Measurements from ENCODE around the gene FCAR. TPM values are rescaled to one million over a fixed set of nuclear protein-coding genes. Genes with fewer than 3 reads are reported as not detected.
"Not testable (repeated sequence)": the region's sequence is repeated elsewhere in the genome, so short reads cannot be mapped to it uniquely, and the experiment has no call there.

The FCAR gene
- total RNA-seq, 1 donor from 2014 or later: 0.30 TPM

DNA sequence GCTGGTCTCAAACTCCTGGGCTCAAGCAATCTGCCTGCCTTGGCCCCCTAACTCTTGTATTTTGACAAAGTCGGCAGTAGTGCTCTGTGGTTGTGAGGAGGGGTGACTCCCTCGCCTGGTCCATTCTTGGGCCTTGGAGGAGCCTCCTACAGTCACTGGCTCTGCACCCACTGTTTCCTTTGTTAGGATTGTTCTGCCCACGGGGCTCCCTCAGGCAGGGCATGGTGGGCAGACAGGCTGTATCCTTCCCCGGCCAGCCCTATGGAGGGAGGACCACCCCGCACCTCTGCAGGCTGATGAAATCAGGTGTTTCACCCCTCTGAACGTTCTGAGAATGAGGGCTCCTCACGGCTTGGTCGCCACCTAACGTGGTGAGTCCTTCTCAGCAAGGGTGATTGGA is 9.2 kb downstream of the FCAR start:
- intact Hi-C loops (cut with DNase I): no loop called here
- ATAC-seq (ENCODE audit: poor library complexity) (no peak), DNase-seq (no peak)

DNA sequence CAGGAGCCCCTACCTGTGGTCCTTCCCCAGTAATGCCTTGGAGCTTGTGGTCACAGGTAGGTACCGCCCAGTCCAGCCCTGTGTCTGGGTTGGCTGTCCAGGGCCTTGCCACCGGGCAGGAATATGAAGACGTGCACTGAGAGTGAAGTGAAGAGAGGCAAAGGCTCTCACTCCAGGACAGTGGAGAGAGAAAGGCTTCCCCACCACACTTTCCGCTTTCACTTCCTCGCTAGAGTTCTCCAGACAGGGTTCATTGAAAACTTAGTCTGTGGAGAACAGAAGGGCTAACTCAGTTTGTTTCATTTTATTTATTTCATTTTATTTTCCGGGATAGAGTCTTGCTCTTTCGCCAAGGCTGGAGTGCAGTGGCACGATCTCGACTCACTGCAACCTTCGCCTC is 14.2 kb downstream of the FCAR start:
- ATAC-seq (ENCODE audit: poor library complexity) (no peak), DNase-seq (no peak)
- intact Hi-C loops (cut with DNase I): no loop called here

DNA sequence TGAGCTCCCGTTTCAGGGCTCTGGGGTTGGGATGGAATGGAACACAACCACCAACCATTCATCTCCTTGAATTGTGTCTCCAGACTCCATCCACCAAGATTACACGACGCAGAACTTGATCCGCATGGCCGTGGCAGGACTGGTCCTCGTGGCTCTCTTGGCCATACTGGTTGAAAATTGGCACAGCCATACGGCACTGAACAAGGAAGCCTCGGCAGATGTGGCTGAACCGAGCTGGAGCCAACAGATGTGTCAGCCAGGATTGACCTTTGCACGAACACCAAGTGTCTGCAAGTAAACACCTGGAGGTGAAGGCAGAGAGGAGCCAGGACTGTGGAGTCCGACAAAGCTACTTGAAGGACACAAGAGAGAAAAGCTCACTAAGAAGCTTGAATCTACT is 15.5 kb downstream of the FCAR start:
- intact Hi-C loops (cut with DNase I): no loop called here
- ATAC-seq (ENCODE audit: poor library complexity) (no peak), DNase-seq (no peak)

DNA sequence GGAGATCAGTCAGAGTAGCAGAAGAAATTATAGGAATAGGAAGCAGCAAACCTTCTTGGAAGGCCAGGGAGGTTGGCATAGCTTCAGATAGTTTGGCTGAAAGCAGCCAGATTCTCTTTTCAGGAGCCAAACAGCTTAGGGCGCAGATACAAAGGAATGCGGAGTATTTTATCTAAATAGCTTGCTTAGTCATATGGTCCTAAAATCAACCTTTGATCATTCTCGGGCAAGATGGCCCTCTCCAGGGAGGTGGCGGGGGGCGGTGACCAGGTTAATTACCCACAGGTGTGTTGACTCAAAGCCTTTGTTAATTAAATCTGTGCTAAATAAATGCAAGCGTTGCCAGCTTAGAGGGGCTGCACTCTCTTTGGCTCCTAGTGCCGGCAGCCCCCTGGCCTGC is 19.4 kb downstream of the FCAR start:
- DNase-seq (no peak), ATAC-seq (ENCODE audit: poor library complexity) (no peak)
- intact Hi-C loops (cut with DNase I): no loop called here

DNA sequence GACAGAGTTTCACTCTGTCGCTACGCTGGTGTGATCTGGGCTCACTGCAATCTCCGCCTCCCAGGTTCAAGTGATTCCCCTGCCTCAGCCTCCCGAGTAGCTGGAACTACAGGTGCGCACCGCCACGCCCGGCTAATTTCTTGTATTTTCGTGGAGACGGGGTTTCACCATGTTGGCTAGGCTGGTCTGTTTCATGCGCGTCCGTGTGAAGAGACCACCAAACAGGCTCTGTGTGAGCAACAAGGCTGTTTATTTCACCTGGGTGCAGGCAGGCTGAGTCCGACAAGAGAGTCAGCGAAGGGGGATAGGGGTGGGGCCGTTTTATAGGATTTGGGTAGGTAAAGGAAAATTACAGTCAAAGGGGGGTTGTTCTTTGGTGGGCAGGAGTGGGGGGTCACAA is 20.1 kb downstream of the FCAR start:
- intact Hi-C loops (cut with DNase I); DNase-seq; ATAC-seq (ENCODE audit: poor library complexity): not testable (repeated sequence)

DNA sequence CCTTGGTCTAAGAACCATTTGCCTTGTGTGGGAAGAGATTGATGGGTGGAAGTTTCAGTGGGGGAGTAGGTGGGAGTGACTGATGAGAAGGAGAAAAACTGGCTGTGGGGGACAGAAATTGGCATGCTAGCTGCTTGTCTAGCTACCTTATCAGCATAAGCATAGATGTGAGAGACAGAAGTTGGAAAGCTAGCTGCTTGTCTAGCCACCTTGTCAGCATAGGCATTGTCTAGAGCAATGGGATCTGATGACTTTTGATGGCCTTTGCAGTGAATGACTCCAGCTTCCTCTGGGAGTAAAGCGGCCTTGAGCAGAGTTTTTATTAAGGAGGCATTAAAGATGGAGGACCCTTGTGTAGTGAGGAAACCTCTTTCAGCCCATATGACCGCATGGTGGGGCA is 22.0 kb downstream of the FCAR start:
- DNase-seq (no peak), ATAC-seq (ENCODE audit: poor library complexity) (no peak)
- intact Hi-C loops (cut with DNase I): no loop called here

DNA sequence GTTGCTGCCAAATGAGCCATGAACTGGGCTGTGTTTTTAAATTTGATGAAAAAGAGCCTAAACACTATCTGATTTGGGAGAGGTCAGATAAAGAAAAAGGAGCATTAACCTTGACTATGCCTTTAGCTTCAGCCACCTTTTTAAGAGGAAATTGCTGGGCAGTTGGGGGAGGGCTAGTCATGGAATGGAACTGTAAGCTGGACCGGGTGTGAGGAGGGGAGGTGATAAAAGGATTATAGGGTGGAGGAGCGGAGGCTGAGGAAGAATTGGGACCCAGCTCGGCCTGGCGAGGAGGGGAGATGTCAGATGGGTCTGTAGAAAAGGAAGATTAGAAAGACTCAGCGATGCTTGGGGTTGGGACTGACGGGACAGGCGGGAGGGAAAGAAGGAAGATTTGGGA is 24.6 kb downstream of the FCAR start:
- DNase-seq; intact Hi-C loops (cut with DNase I); ATAC-seq (ENCODE audit: poor library complexity): not testable (repeated sequence)

DNA sequence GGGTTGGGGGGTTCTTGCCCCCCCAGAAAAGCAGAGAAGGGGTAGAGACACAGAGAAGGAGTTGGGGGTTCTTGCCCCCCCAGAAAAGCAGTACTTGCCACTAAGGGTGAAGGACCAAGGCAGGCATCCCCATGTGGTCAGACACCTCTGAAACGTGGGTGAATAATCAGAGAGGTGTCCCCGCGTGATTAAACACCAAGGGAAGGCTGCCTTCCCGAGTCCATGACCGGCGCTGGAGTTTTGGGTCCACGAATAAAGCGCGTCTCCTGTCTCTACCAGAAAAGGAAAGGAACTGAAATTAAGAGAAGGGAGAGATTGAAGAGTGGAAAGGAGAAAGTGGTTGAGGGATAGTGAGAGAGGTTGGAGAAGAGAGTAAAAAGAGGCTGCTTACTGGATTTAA is 25.6 kb downstream of the FCAR start:
- intact Hi-C loops (cut with DNase I); DNase-seq; ATAC-seq (ENCODE audit: poor library complexity): not testable (repeated sequence)

DNA sequence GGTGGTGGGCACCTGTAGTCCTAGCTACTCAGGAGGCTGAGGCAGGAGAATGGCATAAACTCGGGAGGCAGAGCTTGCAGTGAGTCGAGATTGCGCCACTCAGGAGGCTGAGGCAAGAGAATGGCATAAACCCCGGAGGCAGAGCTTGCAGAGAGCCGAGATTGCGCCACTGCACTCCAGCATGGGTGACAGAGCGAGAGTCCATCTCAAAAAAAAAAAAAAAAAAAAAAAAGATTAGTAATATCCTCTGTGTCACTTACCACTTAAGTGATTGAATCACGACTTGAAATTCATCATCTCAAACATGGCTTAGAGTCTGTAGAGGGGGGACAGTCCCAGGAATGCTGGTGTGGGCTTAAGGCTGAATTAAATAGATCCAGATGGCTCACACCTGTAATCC is 27.1 kb downstream of the FCAR start:
- DNase-seq: peak; percentile 62
- ATAC-seq (ENCODE audit: poor library complexity); intact Hi-C loops (cut with DNase I): not testable (repeated sequence)

DNA sequence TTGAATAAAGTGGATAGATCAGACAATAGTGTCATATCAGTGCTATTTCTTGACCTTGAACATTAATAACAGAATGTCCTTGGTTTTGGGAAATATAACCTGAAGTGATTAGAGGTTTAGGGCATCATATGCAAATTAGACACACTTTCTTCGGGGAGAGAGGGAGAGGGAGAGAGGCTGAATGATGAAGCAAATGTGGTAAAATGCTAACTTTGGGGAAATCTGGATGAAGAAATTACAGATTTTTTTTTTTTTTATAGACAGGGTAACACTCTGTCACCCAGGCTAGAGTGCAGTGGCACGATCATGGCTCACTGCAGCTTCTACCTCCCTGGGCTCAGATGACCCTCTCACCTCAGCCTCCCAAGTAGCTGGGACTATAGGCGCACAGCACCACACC is 28.0 kb downstream of the FCAR start:
- intact Hi-C loops (cut with DNase I): no loop called here
- no peak for ATAC-seq (ENCODE audit: poor library complexity)

DNA sequence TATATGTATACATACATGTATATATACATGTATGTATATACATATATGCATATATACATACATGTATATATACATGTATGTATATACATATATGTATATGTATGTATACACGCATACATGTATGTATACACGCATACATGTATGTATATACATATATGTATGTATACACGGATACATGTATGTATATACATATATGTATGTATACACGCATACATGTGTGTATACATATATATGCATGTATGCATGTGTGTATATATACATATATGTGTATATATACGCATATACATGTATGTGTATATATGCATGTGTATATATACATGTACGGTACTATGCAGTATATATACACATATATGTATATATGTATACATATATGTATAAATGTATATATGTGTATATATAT is 29.3 kb downstream of the FCAR start:
- intact Hi-C loops (cut with DNase I): no loop called here
- ATAC-seq (ENCODE audit: poor library complexity): no peak
- no peak for DNase-seq

More for the DNA sequence above, 28.0 kb downstream of the FCAR start:
- DNase-seq: no peak

DNA sequence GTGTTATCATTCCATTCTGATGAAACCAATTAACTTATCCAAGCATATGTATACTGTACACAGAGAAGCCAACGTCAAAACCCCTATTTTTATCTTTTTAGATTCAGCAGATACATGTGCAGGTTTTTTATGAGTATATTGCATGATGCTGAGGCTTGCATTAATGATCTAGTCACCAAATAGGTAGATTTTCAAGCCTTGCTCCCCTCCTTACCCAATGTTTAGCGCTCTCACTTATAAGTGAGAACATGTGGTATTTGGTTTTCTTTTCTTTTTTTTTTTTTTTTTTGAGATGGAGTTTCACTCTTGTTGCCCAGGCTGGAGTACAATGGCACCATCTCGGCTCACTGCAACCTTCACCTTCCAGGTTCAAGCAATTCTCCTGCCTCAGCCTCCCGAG is 30.2 kb downstream of the FCAR start:
- intact Hi-C loops (cut with DNase I); DNase-seq; ATAC-seq (ENCODE audit: poor library complexity): not testable (repeated sequence)

DNA sequence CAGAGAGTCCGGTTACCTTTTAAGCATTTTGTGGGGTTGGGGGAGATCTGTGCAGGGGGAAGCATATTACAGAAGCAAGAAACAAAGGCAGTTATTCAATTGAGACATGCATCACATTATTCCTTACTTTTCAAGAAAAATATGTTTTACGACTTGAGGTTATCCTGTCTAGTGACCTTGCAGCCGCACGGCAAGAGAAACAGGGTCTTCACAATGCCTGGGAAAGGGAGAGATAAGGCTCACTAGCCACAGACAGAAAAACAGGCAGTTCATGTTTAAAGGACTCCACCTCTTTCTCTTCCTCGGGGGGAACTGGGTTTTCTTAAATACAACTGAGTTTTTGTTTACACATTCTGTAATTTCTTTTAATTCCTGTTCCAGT is 31.4 kb downstream of the FCAR start:
- DNase-seq (no peak), ATAC-seq (ENCODE audit: poor library complexity) (no peak)
- intact Hi-C loops (cut with DNase I): no loop called here

DNA sequence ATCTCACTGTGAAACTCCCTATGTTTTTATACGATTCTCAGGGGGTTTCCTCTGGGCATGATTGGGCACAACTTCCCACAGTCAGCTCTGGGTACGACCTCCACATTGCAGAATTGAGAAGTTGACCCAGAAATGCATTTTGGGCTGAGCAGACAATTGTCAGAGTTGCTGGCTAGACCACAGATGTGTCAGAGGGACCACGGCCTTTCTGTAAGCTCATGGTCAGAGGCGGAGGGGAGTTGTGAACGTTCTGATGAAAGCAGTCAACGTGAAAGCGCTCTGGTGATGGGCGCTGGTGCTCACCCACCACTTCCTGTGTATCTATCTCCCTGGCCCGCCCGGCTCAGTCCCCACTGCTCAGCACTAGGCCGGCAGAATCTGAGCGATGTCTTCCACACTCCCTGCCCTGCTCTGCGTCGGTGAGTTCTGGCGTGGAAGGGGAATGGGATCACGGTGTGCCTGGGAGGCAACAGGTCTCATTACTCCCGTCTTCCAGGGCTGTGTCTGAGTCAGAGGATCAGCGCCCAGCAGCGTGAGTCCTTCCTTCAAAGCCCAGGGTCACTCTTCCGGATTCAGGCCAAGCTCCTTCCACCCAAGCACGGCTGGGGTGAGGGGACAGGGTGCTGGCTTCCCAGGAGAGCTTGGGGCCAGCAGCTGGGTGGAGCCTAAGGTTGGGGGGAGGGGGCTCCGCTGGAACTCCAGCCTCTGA is 31.9 kb downstream of the FCAR start, which contains the start of gene NCR1:
NCR1 (plus strand) TSS at position 346 of the 709 bp plus-strand sequence; CDS start at position 386, 40 bp downstream.
- intact Hi-C loops (cut with DNase I): no loop called here
- ATAC-seq (ENCODE audit: poor library complexity): no peak
- no peak for DNase-seq

DNA sequence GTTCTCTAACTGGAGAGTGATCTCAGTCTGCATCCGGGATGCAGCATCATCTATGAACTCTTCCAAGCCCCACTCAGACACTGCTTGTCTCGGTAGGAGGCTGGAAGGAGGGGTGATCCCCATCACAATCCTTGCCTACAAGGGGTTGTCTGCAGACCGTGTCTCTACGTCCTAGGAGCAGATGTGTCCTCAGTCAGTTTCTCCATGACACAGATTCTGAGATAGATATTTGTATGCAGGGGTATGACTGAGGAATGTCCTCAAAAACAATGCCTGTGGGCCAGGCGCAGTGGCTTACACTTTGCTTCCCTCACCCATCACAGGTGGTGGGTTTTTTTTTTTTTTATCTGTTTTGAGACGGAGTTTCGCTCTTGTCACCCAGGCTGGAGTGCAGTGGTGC is 32.8 kb downstream of the FCAR start:
- ATAC-seq (ENCODE audit: poor library complexity) (no peak), DNase-seq (no peak)
- intact Hi-C loops (cut with DNase I): no loop called here

DNA sequence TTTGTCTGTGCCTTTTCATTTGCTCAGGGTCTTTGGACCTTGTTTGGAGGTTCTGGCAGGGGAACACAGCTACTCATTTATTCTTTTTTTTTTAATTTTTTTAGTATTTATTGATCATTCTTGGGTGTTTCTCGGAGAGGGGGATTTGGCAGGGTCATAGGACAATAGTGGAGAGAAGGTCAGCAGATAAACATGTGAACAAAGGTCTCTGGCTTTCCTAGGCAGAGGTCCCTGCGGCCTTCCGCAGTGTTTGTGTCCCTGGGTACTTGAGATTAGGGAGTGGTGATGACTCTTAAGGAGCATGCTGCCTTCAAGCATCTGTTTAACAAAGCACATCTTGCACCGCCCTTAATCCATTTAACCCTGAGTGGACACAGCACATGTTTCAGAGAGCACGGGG is 33.9 kb downstream of the FCAR start:
- DNase-seq; ATAC-seq (ENCODE audit: poor library complexity); intact Hi-C loops (cut with DNase I): not testable (repeated sequence)

DNA sequence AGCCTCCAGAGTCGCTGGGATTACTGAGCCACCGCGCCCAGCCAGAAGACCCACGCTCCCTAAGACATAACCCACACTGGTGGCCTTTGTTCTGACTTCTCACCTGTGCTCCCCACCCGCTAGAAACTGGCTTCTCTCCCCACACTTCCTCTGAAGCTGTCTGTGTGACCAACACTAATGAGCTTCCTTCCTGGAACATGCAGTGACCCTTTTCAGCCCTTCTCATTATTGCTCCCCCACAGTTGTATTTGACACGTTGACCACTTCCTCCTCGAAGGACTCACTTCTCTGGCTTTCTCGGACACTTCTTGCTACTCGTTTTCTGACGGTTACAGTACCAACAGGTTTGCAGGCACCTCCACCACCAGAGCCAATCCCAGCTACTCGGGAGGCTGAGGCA is 42.8 kb downstream of the FCAR start:
- ATAC-seq (ENCODE audit: poor library complexity): no peak
- intact Hi-C loops (cut with DNase I): no loop called here
- DNase-seq: no peak

DNA sequence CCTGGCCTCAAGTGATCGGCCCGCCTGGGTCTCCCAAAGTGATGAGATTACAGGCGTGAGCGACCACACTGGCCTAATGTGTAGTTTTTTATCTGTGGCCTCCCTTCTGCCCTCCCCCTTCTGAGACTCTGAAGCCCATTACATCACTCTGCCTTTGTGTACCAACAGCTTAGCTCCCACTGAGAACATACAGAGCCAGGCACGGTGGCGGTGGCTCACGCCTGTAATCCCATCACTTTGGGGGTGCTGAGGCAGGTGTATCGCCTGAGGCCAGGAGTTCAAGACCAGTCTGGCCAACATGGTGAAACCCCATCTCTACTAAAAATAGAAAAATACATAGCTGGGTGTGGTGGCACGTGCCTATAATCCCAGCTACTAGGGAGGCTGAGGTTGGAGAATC is 44.5 kb downstream of the FCAR start:
- no peak for ATAC-seq (ENCODE audit: poor library complexity)
- DNase-seq: no peak
- intact Hi-C loops (cut with DNase I): no loop called here

DNA sequence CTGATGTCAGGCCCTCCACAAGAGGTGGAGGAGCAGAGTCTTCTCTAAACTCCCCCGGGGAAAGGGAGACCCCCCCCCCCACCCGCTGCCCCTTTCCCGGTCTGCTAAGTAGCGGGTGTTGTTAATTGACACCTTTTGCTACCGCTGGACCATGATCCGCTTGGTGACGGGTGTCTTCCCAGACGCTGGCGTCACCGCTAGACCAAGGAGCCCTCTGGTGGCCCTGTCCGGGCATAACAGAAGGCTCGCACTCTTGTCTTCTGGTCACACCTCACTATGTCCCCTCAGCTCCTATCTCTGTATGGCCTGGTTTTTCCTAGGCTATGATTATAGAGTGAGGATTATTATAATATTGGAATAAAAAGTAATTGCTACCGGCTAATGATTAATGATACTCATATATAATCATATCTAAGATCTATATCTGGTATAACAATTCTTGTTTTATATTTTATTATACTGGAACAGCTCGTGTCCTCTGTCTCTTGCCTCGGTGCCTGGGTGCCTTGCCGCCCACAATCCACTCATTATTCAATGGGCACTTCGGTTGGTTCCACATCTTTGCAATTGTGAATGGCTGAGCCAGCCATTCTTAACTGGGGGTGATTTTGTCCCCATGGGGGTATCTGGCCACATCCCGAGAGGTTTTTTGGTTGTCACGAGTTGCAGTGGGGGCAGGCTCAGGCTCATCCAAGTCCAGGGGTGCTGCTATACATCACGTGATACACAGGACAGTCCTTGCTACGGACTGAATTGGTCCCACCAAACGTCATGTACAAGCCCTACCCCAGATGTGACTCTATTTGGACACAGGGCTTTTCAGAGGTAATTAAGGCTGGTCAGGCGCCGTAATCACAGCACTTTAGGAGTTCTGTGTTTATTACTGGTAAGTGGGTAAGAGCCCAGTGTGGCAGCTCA is 45.9 kb downstream of the FCAR start:
- intact Hi-C loops (cut with DNase I); DNase-seq; ATAC-seq (ENCODE audit: poor library complexity): not testable (repeated sequence)

DNA sequence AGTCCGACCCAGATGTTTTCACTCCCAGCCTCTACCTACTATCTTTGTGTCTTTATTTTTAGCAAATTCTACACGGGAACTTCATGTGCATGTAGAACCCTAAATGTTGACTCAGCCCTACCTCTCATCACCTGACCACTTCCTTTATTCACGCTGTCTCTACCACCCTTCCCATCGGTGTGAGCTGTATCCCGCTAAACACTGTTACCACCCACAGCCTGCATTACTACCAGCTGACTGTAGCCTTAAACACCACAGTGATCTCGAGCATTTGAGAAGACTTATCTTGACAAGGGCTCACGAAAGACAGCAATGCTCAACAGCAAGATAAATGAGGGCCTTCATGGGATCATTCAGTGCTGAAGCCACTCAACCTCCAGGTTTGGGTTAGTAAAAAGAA is 47.0 kb downstream of the FCAR start:
- no peak for ATAC-seq (ENCODE audit: poor library complexity)
- DNase-seq: no peak
- intact Hi-C loops (cut with DNase I): no loop called here
